Motor neuron (in vitro differentiated cells): ENCODE data around the gene ATF6. TPM values are rescaled to one million over a fixed set of nuclear protein-coding genes. Genes with fewer than 3 reads are reported as not detected.
"Not testable (repeated sequence)": the region's sequence is repeated elsewhere in the genome, so short reads cannot be mapped to it uniquely, and the experiment has no call there.

ENCODE experiments used
- ATAC-seq, 8 experiments: fragments of 200-7000 bp; cut with Tn5 transposase; replicated peaks in 6 of 8; 2 replicates each; pipeline ENCODE4 v1.8.0; 2021; ENCODE audit warnings: mild to moderate bottlenecking in 8 of 8, moderate library complexity in 8 of 8
- H3K27ac ChIP-seq, 2 donors: fragments of 250-450 bp; sonication (Bioruptor Pico); 2 replicates each; pipeline ENCODE4 v1.9.0; 2021; ENCODE audit warnings: antibody characterized with exemption in 2 of 2, mild to moderate bottlenecking in 2 of 2, moderate library complexity in 1 of 2
- H3K4me1 ChIP-seq, 2 donors: fragments of 250-450 bp; sonication (Bioruptor Pico); replicated peaks in 1 of 2; 2 replicates each; pipeline ENCODE4 v1.6.1; 2021; ENCODE audit warnings: antibody characterized with exemption in 2 of 2, mild to moderate bottlenecking in 2 of 2, moderate library complexity in 1 of 2
- H3K4me3 ChIP-seq, 5 donors: fragments of 250-450 bp; sonication (Bioruptor Pico); 2 replicates each; pipeline ENCODE4 v1.9.0; 2021; ENCODE audit warnings: antibody characterized with exemption in 5 of 5, mild to moderate bottlenecking in 5 of 5, moderate library complexity in 4 of 5
- WGBS, 10 experiments: fragments of 450-650 bp; shearing (Covaris generic); methylation state at CpG; one replicate each; pipeline ENCODE4 v1.0.0; 2022; 5-methylcytosine and 5-hydroxymethylcytosine counted together
- in situ Hi-C, 9 experiments: fragments of 400-800 bp; cut with MboI; loops; one replicate each; pipeline ENCODE4 v1.15.0; 2021; ENCODE audit warnings: low sequenced_read_pairs in 9 of 9, low pct_unique_long_range_greater_than_20kb in 2 of 9; ENCODE audit not compliant: unreplicated experiment in 9 of 9
- total RNA-seq, 8 experiments: library from RNA; unstranded; fragments of 300-600 nt; gene quantifications; 2 replicates each; pipeline versions ENCODE4 v1.2.3 to v1.2.4, GENCODE V29; 2022

Gene ATF6
- total RNA-seq = 10 to 100 TPM; 18.2 to 46.3 (median 30.6) TPM

- Histone ChIP-seq H3K27ac (peak within 1 kb of the TSS; percentile 52 to 82), H3K4me1 (peaks cover 3 to 10% of the 10 kb centered on the region in 2 donors), H3K4me3 (peak within 1 kb of the TSS; percentile 63 to 93 (median 65))
- peak; percentile 76 to 91 (median 86) for ATAC-seq
- 0 to 2% (median 0%) methylated on average over 1 to 34 of the region's 35 CpGs for WGBS, 10 experiments
- in situ Hi-C loops = no loop called here
These were observed at the start of gene ATF6 for GRCh38 chr1:161766102-161766981. Gene ATF6, plus strand, starts transcription at chr1:161766320. Its CDS starts 41 bp downstream, at chr1:161766361.

- no peak for ATAC-seq
- H3K4me3 ChIP-seq = no peak overlapping the region
- no peaks in the 10 kb centered on the region for H3K4me1 ChIP-seq
- in situ Hi-C loops = no loop called here
- WGBS, 10 experiments = 62 to 87% (median 77%) methylated on average over 4 to 8 of the region's 8 CpGs
- H3K27ac ChIP-seq = no peak overlapping the region
These were observed 47.4 kb upstream of the ATF6 start for GRCh38 chr1:161718559-161719324.

GRCh38 chr1:161719325-161719611 lies 46.9 kb upstream of the ATF6 start:
- 75 to 100% (median 100%) methylated on average over 1 of the region's 1 CpG; no CpG with 5 or more reads in 4 of the 10 experiments for WGBS, 10 experiments
- ATAC-seq = no peak
- in situ Hi-C loops = no loop called here
- no peak overlapping the region for H3K4me3 ChIP-seq
- H3K27ac ChIP-seq = no peak overlapping the region
- no peaks in the 10 kb centered on the region for H3K4me1 ChIP-seq

- H3K27ac ChIP-seq = no peak overlapping the region
- H3K4me1 ChIP-seq = peaks cover 2 to 3% of the 10 kb centered on the region in 2 donors
- WGBS, 10 experiments = 60 to 100% (median 100%) methylated on average over 1 of the region's 1 CpG; no CpG with 5 or more reads in 3 of the 10 experiments
- in situ Hi-C loops = no loop called here
- ATAC-seq = no peak
- no peak overlapping the region for H3K4me3 ChIP-seq
These were observed 45.7 kb upstream of the ATF6 start for GRCh38 chr1:161720422-161720821.

- 15 to 40% (median 33%) methylated on average over 1 to 4 of the region's 4 CpGs; no CpG with 5 or more reads in 2 of the 10 experiments for WGBS, 10 experiments
- Histone ChIP-seq H3K4me1 (peaks cover 2 to 4% of the 10 kb centered on the region in 2 donors), H3K27ac (no peak within 1 kb of the TSS), H3K4me3 (no peak within 1 kb of the TSS)
- no peak for ATAC-seq
- in situ Hi-C loops = no loop called here
These were observed 45.0 kb upstream of the ATF6 start, which contains the start of gene FCRLB for GRCh38 chr1:161720956-161721737. Gene FCRLB, plus strand, starts transcription at chr1:161721544. Its CDS starts 1,129 bp downstream, at chr1:161722673.

- WGBS, 10 experiments = 21 to 83% (median 53%) methylated on average over 1 to 7 of the region's 8 CpGs; no CpG with 5 or more reads in 3 of the 10 experiments
- peak in 2 of 8 experiments; percentile 17 for ATAC-seq
- H3K4me3 ChIP-seq = no peak overlapping the region
- in situ Hi-C loops = no loop called here
- H3K27ac ChIP-seq = no peak overlapping the region
- peaks cover 2 to 4% of the 10 kb centered on the region in 2 donors for H3K4me1 ChIP-seq
These were observed 44.3 kb upstream of the ATF6 start for GRCh38 chr1:161721738-161722343.

GRCh38 chr1:161722406-161722805 lies 43.7 kb upstream of the ATF6 start:
- Histone ChIP-seq H3K27ac (no peak overlapping the region), H3K4me1 (peaks cover 2 to 4% of the 10 kb centered on the region in 2 donors), H3K4me3 (no peak overlapping the region)
- no peak for ATAC-seq
- in situ Hi-C loops = no loop called here
- WGBS, 10 experiments = 57 to 88% methylated on average over 1 of the region's 1 CpG; no CpG with 5 or more reads in 8 of the 10 experiments

- no peak overlapping the region for H3K4me3 ChIP-seq
- WGBS, 10 experiments = 70 to 100% (median 94%) methylated on average over 1 to 8 of the region's 8 CpGs; no CpG with 5 or more reads in 2 of the 10 experiments
- H3K27ac ChIP-seq = no peak overlapping the region
- no peak for ATAC-seq
- in situ Hi-C loops = no loop called here
- H3K4me1 ChIP-seq = peaks cover 5 to 6% of the 10 kb centered on the region in 2 donors
These were observed 42.5 kb upstream of the ATF6 start for GRCh38 chr1:161723459-161724141.

- not testable (repeated sequence) for H3K4me1 ChIP-seq, ATAC-seq, H3K27ac ChIP-seq
- in situ Hi-C loops = loop anchor here in 4 of 9 experiments (25.0 kb wide), 2 partner anchors 88 to 513 kb away; partner anchors contain the start of genes APOA2 (in 2 of the 4), FCER1G (in 2 of the 4), FCGR3B (in 2 of the 4) and NDUFS2 (in 2 of the 4)
- WGBS, 10 experiments = 23 to 70% (median 49%) methylated on average over 2 to 21 of the region's 22 CpGs
- H3K4me3 ChIP-seq = peak overlapping the region; percentile 57 to 86 (median 71)
These were observed 40.7 kb upstream of the ATF6 start for GRCh38 chr1:161725258-161725907.

GRCh38 chr1:161725908-161726472 lies 40.1 kb upstream of the ATF6 start:
- ATAC-seq = peak; percentile 10 to 47 (median 34)
- peak overlapping the region; percentile 57 to 86 (median 71) for H3K4me3 ChIP-seq
- peaks cover 5 to 6% of the 10 kb centered on the region in 2 donors for H3K4me1 ChIP-seq
- 0 to 20% (median 0%) methylated on average over 1 to 15 of the region's 34 CpGs; no CpG with 5 or more reads in 5 of the 10 experiments for WGBS, 10 experiments
- peak overlapping the region; percentile 60 to 74 for H3K27ac ChIP-seq
- in situ Hi-C loops = loop anchor here in 4 of 9 experiments (25.0 kb wide), 2 partner anchors 89 to 514 kb away; partner anchors contain the start of genes APOA2 (in 2 of the 4), FCER1G (in 2 of the 4), FCGR3B (in 2 of the 4) and NDUFS2 (in 2 of the 4)
